ENCODE results near the gene SLC35E3.

Gene SLC35E3

DNA sequence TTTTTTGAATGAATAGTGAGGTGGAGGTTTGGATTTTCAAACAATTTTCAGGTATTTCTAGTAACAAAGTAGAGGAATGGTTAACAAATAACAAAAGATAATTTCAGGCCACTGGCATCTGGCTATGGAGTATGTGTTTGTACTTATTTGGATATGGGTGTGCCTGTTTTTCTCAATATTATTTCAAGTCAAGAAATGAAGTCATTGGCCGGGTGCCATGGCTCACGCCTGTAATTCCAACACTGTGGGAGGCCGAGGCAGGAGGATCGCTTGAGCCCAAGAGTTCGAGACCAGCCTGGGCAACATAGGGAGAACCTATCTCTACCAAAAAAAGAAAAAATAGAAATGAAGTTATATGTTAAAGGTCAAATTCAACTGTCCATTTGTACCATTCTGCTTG, 13.9 kb downstream of the SLC35E3 start:
- Histone ChIP-seq H3K79me2 (ENCODE audit: insufficient read depth, low read length) (no peaks in the 10 kb centered on the region), H3K9me2 (ENCODE audit: low read depth, low read length) (no peaks in the 10 kb centered on the region), H4K20me1 (ENCODE audit: insufficient read depth, low read length) (no peaks in the 10 kb centered on the region), H3K4me1 (ENCODE audit: insufficient read depth, low read length, severe bottlenecking) (peaks cover 9% of the 10 kb centered on the region), H3K9me3 (ENCODE audit: low read length) (no peaks in the 10 kb centered on the region), H3K4me3 (ENCODE audit: low read depth, low read length, poor library complexity, severe bottlenecking) (no peak overlapping the region), H3K36me3 (ENCODE audit: insufficient read depth, low read length) (peaks cover 64% of the 10 kb centered on the region), H2AFZ (ENCODE audit: low read length) (no peak overlapping the region), H3K4me2 (ENCODE audit: low read length) (no peak overlapping the region), H3F3A (ENCODE audit: insufficient read depth, low read length) (no peaks in the 10 kb centered on the region), H3K9ac (ENCODE audit: low read length) (no peak overlapping the region), H3K27me3 (ENCODE audit: insufficient read depth, low read length) (no peaks in the 10 kb centered on the region), H3K27ac (ENCODE audit: low read depth, low read length, poor library complexity, severe bottlenecking) (no peak overlapping the region)
- TF ChIP-seq EZH2 (IDR thresholded peaks at IDR 0.05; ENCODE audit: borderline replicate concordance, low read length), result no peak
- TF ChIP-seq, protein P1, sequence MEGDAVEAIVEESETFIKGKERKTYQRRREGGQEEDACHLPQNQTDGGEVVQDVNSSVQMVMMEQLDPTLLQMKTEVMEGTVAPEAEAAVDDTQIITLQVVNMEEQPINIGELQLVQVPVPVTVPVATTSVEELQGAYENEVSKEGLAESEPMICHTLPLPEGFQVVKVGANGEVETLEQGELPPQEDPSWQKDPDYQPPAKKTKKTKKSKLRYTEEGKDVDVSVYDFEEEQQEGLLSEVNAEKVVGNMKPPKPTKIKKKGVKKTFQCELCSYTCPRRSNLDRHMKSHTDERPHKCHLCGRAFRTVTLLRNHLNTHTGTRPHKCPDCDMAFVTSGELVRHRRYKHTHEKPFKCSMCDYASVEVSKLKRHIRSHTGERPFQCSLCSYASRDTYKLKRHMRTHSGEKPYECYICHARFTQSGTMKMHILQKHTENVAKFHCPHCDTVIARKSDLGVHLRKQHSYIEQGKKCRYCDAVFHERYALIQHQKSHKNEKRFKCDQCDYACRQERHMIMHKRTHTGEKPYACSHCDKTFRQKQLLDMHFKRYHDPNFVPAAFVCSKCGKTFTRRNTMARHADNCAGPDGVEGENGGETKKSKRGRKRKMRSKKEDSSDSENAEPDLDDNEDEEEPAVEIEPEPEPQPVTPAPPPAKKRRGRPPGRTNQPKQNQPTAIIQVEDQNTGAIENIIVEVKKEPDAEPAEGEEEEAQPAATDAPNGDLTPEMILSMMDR (IDR thresholded peaks at IDR 0.05; ENCODE audit: low read length), result no peak

DNA sequence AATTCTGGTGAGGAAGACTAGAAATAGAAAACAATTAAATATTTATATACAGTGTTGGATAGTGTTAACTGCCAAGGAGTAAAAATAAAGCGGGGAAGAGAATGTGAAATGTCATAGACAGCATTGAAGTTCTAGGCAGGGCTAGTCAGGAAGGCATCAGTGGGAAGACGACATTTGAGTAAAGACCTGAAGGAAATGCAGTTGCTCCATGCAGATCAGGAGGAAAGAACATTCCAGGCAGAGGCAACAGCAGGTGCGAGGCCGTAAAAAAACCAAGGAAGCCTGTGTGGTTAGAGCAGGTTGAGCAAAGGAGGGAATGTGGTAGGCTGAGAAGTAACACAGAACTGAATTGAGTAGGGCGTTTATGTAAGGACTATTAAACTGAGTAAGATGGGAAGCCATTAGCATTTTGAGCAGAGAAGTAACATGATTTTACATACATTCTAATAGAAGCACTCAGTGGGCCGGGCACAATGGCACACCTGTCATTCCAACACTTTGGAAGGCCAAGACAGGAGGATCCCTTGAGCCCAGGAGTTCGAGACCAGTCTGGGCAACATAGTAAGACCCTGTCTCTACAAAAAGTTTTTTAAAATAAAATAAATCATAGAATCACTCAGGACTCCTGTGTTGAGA, 14.9 kb downstream of the SLC35E3 start:
- TF ChIP-seq EZH2 (IDR thresholded peaks at IDR 0.05; ENCODE audit: borderline replicate concordance, low read length), result no peak
- TF ChIP-seq, protein P1 (IDR thresholded peaks at IDR 0.05; ENCODE audit: low read length), result no peak
- Histone ChIP-seq H2AFZ (ENCODE audit: low read length) (no peak overlapping the region), H3K4me2 (ENCODE audit: low read length) (no peak overlapping the region), H4K20me1 (ENCODE audit: insufficient read depth, low read length) (no peaks in the 10 kb centered on the region), H3K79me2 (ENCODE audit: insufficient read depth, low read length) (no peaks in the 10 kb centered on the region), H3K27ac (ENCODE audit: low read depth, low read length, poor library complexity, severe bottlenecking) (no peak overlapping the region), H3K9me3 (ENCODE audit: low read length) (no peaks in the 10 kb centered on the region), H3F3A (ENCODE audit: insufficient read depth, low read length) (no peaks in the 10 kb centered on the region), H3K27me3 (ENCODE audit: insufficient read depth, low read length) (no peaks in the 10 kb centered on the region), H3K9ac (ENCODE audit: low read length) (no peak overlapping the region), H3K9me2 (ENCODE audit: low read depth, low read length) (no peaks in the 10 kb centered on the region), H3K4me3 (ENCODE audit: low read depth, low read length, poor library complexity, severe bottlenecking) (no peak overlapping the region), H3K4me1 (ENCODE audit: insufficient read depth, low read length, severe bottlenecking) (peaks cover 9% of the 10 kb centered on the region), H3K36me3 (ENCODE audit: insufficient read depth, low read length) (peaks cover 54% of the 10 kb centered on the region)

DNA sequence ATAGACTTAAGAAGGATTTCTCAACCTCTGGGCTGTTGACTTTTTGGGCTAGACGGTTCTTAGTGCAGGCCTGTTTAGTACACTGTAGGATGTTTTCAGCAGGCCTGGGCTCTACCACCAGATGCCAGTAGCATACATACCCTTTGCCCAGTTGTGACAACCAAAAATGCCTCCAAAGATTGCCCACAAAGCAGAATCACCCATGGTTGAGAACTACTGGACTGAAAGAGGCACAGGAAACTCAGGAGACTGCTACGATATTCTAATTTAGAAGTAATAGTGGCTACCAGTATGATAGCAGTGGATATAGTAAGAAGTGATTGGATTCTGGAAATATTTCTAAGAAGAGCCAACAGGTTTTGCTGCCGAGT, 15.5 kb downstream of the SLC35E3 start:
- Histone ChIP-seq H3K9ac (ENCODE audit: low read length) (no peak overlapping the region), H3K36me3 (ENCODE audit: insufficient read depth, low read length) (peaks cover 54% of the 10 kb centered on the region), H3K4me3 (ENCODE audit: low read depth, low read length, poor library complexity, severe bottlenecking) (no peak overlapping the region), H3K4me2 (ENCODE audit: low read length) (no peak overlapping the region), H3K9me2 (ENCODE audit: low read depth, low read length) (no peaks in the 10 kb centered on the region), H3K4me1 (ENCODE audit: insufficient read depth, low read length, severe bottlenecking) (peaks cover 9% of the 10 kb centered on the region), H4K20me1 (ENCODE audit: insufficient read depth, low read length) (no peaks in the 10 kb centered on the region), H2AFZ (ENCODE audit: low read length) (no peak overlapping the region), H3K9me3 (ENCODE audit: low read length) (no peaks in the 10 kb centered on the region), H3K27me3 (ENCODE audit: insufficient read depth, low read length) (no peaks in the 10 kb centered on the region), H3K79me2 (ENCODE audit: insufficient read depth, low read length) (no peaks in the 10 kb centered on the region), H3F3A (ENCODE audit: insufficient read depth, low read length) (no peaks in the 10 kb centered on the region), H3K27ac (ENCODE audit: low read depth, low read length, poor library complexity, severe bottlenecking) (peak overlapping the region; percentile 47)
- TF ChIP-seq, protein P1 (IDR thresholded peaks at IDR 0.05; ENCODE audit: low read length), result no peak
- TF ChIP-seq EZH2 (IDR thresholded peaks at IDR 0.05; ENCODE audit: borderline replicate concordance, low read length), result no peak

Measured in OCI-LY1 (cell line).